GM23248 (cell line): Measurements from ENCODE around the gene PLCH1.

ENCODE experiments used
- EZH2 ChIP-seq: fragments of 200-600 bp; sonication (generic); IDR thresholded peaks from 2 replicates; pipeline ENCODE4 v1.6.1; 2018; ENCODE audit warnings: antibody characterized with exemption, mild to moderate bottlenecking; ENCODE audit not compliant: insufficient read depth, poor library complexity, severe bottlenecking
- EZH2phosphoT487 ChIP-seq: fragments of 200-600 bp; sonication (generic); IDR thresholded peaks from 2 replicates; pipeline ENCODE4 v1.6.1; 2018; ENCODE audit warnings: antibody characterized with exemption, moderate library complexity, mild to moderate bottlenecking, low read depth; ENCODE audit not compliant: insufficient read depth

- TF ChIP-seq EZH2phosphoT487, result no peak
- TF ChIP-seq EZH2, result no peak
Measured at GRCh38 chr3:155782390-155782953, 37.6 kb upstream of the PLCH1 start.
